GM23248 (cell line): ENCODE measurements around the gene TCTN1.

Experiments used
- EZH2 ChIP-seq: fragments of 200-600 bp; sonication (generic); IDR thresholded peaks from 2 replicates; pipeline ENCODE4 v1.6.1; 2018; ENCODE audit warnings: antibody characterized with exemption, mild to moderate bottlenecking; ENCODE audit not compliant: insufficient read depth, poor library complexity, severe bottlenecking
- EZH2phosphoT487 ChIP-seq: fragments of 200-600 bp; sonication (generic); IDR thresholded peaks from 2 replicates; pipeline ENCODE4 v1.6.1; 2018; ENCODE audit warnings: antibody characterized with exemption, moderate library complexity, mild to moderate bottlenecking, low read depth; ENCODE audit not compliant: insufficient read depth

GRCh38 chr12:110574044-110574443, 39.9 kb upstream of the TCTN1 start:
- TF ChIP-seq EZH2, result no peak
- no peak for TF ChIP-seq EZH2phosphoT487
